HL-60 (cell line): ENCODE data around the gene AKR1C3.
"Not testable (repeated sequence)": the region's sequence is repeated elsewhere in the genome, so short reads cannot be mapped to it uniquely, and the experiment has no call there.

Source experiments
- DNase-seq, 2 experiments: peaks; one replicate each; pipeline ENCODE4 v3.0.0-alpha.2; 2010 to 2020; ENCODE audit warnings: low read depth in 1 of 2, low spot score in 1 of 2
- H3K27ac ChIP-seq: fragments of 250-450 bp; sonication (Bioruptor Pico); replicated peaks from 2 replicates; pipeline ENCODE4 v1.5.1; 2020; ENCODE audit warnings: mild to moderate bottlenecking, moderate library complexity
- H3K27me3 ChIP-seq: fragments of 250-450 bp; sonication (Bioruptor Pico); 2 replicates; pipeline ENCODE4 v1.5.1; 2021; ENCODE audit warnings: mild to moderate bottlenecking, moderate library complexity; ENCODE audit not compliant: insufficient read depth, poor library complexity, severe bottlenecking
- H3K4me3 ChIP-seq: replicated peaks from 2 replicates; pipeline ENCODE4 v1.5.1; 2011; ENCODE audit warnings: mild to moderate bottlenecking, control low read depth, low read length; ENCODE audit not compliant: insufficient read depth
- GABPA ChIP-seq: IDR thresholded peaks from 2 replicates; pipeline ENCODE4 v1.6.1; 2012; ENCODE audit warnings: low read depth
- POLR2AphosphoS5 ChIP-seq: IDR thresholded peaks from 2 replicates; pipeline ENCODE4 v1.6.1; 2012; ENCODE audit warnings: low read depth
- SPI1 ChIP-seq: IDR thresholded peaks from 2 replicates; pipeline ENCODE4 v1.6.1; 2012; ENCODE audit warnings: low read depth, mild to moderate bottlenecking, borderline replicate concordance
- TF ChIP-seq, protein P1 (sequence below): IDR thresholded peaks from one replicate; pipeline ENCODE4 v1.5.1; 2011; ENCODE audit warnings: low read length, control low read depth, inconsistent platforms; ENCODE audit not compliant: insufficient read depth
- TF ChIP-seq, protein P2 (sequence below): IDR thresholded peaks from 2 replicates; pipeline ENCODE4 v1.6.1; 2012; ENCODE audit warnings: low read depth; ENCODE audit not compliant: insufficient replicate concordance

AKR1C3 gene

DNA sequence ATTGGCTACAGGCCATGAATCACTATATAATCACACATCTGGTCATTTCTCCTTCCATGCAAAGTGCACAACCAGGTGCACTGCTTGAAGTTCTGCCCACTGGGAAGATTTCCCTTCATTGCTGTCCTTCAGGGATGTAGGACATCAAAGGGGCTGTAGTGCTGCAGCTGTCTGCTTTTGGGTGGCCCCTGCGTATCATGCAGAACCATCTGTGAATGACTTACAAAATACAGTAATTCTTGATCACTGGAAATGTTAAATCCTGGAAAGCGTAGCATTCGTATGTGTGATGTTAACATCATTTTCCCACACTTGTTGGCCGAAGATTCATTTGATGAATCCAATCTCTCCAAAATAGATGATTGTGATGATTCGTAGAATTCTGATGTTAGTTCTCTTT is 22.4 kb downstream of the AKR1C3 start:
- H3K27me3 ChIP-seq, result no peaks in the 10 kb centered on the region
- no peak for TF ChIP-seq GABPA
- TF ChIP-seq, protein P1, sequence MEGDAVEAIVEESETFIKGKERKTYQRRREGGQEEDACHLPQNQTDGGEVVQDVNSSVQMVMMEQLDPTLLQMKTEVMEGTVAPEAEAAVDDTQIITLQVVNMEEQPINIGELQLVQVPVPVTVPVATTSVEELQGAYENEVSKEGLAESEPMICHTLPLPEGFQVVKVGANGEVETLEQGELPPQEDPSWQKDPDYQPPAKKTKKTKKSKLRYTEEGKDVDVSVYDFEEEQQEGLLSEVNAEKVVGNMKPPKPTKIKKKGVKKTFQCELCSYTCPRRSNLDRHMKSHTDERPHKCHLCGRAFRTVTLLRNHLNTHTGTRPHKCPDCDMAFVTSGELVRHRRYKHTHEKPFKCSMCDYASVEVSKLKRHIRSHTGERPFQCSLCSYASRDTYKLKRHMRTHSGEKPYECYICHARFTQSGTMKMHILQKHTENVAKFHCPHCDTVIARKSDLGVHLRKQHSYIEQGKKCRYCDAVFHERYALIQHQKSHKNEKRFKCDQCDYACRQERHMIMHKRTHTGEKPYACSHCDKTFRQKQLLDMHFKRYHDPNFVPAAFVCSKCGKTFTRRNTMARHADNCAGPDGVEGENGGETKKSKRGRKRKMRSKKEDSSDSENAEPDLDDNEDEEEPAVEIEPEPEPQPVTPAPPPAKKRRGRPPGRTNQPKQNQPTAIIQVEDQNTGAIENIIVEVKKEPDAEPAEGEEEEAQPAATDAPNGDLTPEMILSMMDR, result no peak
- no peak for TF ChIP-seq POLR2AphosphoS5
- TF ChIP-seq SPI1, result no peak
- TF ChIP-seq, protein P2, sequence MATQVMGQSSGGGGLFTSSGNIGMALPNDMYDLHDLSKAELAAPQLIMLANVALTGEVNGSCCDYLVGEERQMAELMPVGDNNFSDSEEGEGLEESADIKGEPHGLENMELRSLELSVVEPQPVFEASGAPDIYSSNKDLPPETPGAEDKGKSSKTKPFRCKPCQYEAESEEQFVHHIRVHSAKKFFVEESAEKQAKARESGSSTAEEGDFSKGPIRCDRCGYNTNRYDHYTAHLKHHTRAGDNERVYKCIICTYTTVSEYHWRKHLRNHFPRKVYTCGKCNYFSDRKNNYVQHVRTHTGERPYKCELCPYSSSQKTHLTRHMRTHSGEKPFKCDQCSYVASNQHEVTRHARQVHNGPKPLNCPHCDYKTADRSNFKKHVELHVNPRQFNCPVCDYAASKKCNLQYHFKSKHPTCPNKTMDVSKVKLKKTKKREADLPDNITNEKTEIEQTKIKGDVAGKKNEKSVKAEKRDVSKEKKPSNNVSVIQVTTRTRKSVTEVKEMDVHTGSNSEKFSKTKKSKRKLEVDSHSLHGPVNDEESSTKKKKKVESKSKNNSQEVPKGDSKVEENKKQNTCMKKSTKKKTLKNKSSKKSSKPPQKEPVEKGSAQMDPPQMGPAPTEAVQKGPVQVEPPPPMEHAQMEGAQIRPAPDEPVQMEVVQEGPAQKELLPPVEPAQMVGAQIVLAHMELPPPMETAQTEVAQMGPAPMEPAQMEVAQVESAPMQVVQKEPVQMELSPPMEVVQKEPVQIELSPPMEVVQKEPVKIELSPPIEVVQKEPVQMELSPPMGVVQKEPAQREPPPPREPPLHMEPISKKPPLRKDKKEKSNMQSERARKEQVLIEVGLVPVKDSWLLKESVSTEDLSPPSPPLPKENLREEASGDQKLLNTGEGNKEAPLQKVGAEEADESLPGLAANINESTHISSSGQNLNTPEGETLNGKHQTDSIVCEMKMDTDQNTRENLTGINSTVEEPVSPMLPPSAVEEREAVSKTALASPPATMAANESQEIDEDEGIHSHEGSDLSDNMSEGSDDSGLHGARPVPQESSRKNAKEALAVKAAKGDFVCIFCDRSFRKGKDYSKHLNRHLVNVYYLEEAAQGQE, result no peak
- no peak overlapping the region for H3K4me3 ChIP-seq
- no peak overlapping the region for H3K27ac ChIP-seq
- no peak for DNase-seq

DNA sequence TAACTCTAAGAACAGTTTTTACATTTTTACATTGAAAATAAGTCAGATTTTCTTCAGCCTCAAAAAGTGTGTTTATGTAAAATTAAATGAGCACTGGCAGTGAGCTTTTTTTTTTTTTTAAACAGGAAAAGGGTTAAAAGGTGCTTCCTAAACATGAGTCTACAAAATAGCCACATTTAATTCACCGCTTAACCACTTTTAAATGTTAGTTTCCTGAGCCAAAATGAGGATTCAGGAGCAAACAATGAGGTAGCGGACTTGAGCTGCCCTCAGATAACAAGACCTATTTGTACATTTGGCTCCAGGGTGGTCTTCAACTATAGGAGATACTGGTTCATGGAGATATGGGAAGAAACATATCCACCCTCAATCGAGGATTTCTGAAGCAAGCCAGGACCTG is 22.8 kb downstream of the AKR1C3 start:
- TF ChIP-seq, protein P1, result no peak
- TF ChIP-seq GABPA, result no peak
- TF ChIP-seq POLR2AphosphoS5, result no peak
- TF ChIP-seq, protein P2, result no peak
- no peak for TF ChIP-seq SPI1
- DNase-seq, result no peak
- H3K4me3 ChIP-seq, result no peak overlapping the region
- no peaks in the 10 kb centered on the region for H3K27me3 ChIP-seq
- no peak overlapping the region for H3K27ac ChIP-seq

DNA sequence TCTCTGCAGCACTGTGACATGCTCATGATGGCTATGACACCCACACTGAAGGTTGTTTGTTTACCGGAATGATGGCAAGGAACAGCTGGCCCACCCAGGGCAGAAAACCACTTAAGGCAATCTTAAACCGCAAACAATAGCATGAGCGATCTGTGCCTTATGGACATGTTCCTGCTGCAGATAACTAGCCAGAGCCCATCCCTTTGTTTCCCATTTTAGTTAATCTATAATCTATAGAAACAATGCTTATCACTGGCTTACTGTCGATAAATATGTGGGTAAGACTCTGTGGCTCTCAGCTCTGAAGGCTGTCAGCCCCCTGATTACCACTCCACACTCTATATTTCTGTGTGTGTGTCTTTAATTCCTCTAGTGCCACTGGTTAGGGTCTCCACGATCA is 25.8 kb downstream of the AKR1C3 start:
- not testable (repeated sequence) for DNase-seq, H3K27me3 ChIP-seq, H3K27ac ChIP-seq, H3K4me3 ChIP-seq

DNA sequence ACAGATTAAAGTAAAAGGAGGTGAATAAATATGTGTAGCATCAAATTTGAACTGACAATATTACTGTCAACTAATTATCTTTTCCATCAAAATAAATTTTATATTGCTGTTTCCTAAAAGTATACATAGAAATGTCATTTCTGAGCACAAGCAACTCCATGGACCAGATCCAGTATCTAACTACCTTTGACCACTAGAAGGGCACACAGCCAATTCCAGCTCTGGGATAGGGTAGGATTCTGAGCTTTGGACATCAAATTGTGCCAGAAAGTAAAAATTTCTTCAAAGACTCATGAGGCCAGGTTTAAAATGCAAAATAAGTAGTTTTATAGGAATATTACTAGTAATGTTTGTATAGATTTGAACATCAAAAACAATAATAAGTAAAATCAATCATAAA is 29.7 kb downstream of the AKR1C3 start:
- no peak for TF ChIP-seq GABPA
- TF ChIP-seq, protein P1, result no peak
- TF ChIP-seq POLR2AphosphoS5, result no peak
- TF ChIP-seq, protein P2, result no peak
- TF ChIP-seq SPI1, result no peak
- H3K27me3 ChIP-seq, result no peaks in the 10 kb centered on the region
- DNase-seq, result no peak
- no peak overlapping the region for H3K27ac ChIP-seq
- no peak overlapping the region for H3K4me3 ChIP-seq
